HK-2 (cell line): ENCODE results near the gene RREB1.
A peak's percentile ranks its signal among the peaks of the same experiment; 100 is the strongest.

Experiments used
- DNase-seq: peaks from one replicate; pipeline ENCODE4 v3.0.0-alpha.2; 2018; ENCODE audit not compliant: unreplicated experiment

Gene RREB1

DNA sequence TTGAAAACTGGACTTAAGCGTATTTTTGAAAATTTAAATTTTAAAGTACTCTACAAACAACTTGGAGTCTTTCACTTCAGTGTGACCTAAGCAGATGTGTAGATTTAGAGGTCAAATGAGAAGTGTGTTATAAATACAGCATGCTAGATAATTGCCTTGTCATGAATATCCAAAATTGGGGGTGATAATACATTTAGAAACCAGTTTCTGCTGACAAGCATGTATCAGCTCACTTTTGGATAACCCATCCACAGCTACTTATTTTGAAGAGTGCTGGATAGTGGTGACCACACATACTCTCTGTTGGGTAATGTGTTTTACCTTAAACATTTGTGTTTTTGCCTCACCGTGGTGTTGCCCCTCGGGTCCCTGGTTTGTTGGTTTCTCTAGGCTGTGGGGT lies 14.9 kb downstream of the RREB1 start:
- no peak for DNase-seq

DNA sequence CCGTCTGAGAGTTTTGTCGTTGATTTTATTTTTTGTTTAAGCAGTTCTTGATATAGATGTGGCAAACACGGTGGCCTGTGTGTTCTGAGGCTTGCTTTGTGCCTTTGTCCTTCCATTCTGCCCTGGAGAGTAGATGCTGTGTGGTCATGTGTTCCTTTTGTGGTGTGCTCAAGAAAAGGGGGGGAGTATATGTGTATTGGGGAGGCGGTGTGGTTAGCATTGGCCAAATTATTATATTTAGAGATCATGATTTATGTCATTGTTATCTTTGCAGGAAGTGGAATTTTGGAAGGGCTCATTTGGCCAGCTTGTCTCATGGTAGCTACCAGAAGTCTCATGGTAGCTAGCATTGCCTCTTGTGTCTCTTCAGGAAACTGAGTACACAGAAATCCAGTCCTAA lies 16.4 kb downstream of the RREB1 start:
- DNase-seq = no peak

DNA sequence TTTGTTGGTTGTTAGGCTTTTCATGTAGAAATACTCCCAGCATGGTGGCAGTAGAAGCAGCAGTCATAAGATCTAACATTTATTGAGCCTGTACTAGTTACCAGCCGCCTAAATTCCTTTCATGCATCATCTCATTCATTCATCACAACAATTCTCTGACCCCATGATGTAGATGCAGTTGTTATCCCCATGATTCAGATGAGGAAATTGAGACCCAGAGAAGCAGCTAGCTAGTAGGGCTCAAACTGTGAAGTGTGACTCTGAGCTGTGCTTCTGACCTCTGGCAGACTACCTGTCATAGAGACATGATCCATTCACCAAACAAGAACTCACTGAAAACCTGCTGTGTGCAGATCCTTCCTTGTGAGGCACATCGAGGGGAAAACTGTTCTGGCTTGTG lies 16.9 kb downstream of the RREB1 start:
- no peak for DNase-seq

DNA sequence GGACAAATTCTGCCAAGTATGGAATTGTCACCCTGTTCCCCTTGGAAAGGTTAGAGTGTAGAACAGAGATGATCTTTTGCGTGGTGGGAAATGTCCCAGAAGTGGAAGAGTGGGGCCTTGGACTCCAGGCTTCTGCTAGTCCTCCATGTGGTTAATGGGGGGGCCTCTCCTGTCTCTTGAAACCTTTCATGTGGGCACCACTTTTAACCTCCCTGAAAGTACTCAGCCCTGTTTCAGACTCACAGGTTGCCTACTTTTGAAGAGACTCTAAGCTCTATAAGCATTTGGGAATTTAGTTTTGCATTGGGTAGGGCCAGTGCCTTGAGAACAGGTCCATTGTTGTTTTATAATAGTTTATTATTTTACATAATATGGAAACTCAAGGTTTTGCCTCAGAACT lies 17.5 kb downstream of the RREB1 start:
- no peak for DNase-seq

DNA sequence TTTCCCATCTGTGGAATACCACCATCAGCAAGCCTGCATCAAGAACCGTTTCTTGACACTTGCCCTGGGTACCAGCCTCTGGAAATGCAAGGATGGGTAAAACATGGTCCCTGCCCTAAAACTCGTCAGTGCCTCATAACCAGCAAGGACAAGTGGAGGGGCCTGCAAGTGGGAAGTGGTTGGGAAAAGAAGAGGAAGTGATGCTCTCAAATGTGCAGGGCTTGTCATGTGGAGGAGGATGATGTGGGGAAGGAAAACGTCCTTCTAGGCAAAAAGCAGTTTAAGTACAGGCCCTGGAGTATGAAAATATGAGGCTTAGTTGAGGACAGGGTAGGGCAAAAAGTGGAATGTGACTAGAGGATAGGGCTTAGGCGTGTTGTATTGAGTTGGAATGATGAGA lies 19.0 kb downstream of the RREB1 start:
- DNase-seq = no peak

DNA sequence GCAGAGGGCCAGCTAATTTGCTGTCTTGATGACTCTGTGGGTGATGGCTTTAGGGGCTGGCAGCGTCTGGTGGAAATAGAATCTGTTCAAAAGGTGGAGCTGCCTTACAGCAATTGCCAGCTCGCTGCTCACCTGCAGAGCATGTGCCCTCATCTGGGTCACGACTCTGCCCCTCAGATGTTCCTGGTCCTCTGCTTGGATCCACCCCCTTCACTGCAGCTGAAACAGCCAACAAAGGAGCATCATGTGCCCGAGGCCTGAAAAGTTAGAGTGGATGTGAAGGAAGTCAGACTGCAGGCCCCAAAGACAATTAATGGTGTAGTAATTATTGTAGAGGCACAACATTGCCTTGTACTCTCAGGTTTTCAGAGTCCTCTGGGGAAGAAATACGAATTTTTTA lies 19.9 kb downstream of the RREB1 start:
- no peak for DNase-seq

DNA sequence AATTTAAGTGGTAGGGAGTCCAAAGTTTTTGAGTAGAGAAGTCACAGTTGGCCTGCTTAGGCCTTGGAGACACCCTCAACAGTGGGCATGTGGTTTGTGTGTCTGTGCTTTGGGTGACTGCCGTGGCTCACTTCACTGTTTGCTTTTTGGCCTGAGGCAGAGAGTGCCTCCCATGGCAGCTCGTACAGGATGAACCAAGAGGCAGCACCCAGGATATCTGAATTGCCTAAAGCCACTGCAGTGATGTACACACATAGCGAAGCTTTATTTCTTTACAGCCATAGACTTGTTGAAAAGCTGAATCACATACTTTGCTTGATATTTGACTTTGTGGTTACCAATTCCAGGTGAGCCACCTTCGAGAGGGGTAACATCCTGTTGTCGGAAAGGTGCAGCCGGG lies 21.6 kb downstream of the RREB1 start:
- DNase-seq = no peak

DNA sequence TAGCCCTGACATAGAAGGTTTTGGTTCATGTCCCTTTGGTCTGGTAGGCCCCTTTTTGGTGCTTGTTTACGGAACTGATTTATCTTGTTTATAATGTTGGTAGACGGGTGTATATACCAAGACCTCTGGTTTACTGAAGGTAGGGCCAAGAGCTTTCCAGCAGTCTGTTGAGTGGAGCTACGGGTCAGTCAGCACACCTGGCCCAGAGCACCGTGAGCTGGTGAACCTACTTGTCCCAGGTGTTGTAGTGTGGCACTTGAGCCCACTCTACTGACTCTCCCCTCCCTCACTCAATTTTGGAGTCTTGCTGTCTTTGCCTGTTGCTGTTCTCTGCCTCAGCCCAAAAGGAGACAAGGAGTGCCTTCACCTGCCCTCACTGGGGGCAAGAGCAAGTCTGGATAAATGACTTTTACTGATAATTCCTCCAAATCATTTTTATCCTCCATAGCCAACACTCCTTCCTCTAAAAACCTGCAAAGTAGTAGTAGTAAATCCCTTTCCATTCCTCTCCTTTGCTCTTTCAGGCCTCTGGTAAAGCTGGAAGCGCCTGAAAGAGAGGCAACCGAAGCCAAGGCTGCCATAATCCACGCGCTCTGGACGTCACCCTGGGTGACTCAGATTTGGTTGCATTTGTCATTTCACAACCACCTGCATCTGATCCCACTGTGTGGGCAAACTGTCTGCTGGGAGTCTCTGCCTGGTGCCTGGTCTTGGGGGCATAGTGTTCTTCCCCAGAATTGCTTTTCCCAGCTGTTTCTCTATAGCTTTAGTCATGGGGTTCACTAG lies 22.2 kb downstream of the RREB1 start:
- no peak for DNase-seq

DNA sequence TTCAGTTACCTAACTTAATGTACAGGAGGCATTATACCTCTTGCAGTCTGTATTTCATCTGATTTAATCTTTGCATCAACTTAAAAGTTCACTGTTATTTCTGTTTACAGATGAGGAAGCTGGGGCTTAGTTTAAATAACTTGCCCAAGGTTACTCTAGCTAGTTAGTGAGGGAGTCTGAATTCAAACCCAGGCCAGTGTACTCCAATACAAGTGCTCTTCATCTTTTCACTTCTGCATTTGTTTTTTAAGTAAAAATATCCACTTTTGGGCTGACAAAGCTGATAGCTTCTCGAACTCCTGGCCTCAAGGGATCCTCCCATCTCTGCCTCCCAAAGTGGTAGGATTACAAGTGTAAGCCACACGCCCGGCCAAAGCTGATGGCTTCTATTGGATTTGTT lies 23.6 kb downstream of the RREB1 start:
- DNase-seq = no peak

DNA sequence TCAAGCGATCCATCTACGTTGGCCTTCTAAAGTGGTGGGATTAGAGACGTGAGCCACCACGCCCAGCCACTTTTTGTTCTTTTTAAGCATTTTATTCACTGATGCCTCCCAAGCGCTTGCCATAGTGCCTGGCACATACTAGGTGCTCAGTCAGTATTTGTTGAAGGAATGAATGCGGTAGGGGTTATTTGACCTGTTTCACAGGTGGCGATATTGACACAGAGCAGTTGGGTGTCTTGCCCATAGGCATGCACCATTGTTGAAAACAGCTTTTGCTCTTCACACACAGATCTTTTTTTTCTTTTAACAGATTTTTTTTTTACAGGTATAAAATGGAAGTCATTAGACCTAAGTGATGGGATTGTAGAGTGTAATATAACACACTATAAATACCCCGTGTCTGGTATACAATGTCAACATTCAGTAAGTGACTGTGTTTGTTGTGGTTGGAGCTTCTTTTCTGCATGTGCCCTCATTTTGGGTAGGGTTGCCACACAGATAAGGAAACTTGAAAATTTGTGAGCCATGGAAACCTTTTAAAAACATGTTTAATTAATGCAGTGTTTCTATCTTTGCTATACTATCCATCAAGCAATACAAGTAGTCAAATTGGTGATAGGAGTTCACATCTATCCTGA lies 24.8 kb downstream of the RREB1 start:
- DNase-seq = no peak

DNA sequence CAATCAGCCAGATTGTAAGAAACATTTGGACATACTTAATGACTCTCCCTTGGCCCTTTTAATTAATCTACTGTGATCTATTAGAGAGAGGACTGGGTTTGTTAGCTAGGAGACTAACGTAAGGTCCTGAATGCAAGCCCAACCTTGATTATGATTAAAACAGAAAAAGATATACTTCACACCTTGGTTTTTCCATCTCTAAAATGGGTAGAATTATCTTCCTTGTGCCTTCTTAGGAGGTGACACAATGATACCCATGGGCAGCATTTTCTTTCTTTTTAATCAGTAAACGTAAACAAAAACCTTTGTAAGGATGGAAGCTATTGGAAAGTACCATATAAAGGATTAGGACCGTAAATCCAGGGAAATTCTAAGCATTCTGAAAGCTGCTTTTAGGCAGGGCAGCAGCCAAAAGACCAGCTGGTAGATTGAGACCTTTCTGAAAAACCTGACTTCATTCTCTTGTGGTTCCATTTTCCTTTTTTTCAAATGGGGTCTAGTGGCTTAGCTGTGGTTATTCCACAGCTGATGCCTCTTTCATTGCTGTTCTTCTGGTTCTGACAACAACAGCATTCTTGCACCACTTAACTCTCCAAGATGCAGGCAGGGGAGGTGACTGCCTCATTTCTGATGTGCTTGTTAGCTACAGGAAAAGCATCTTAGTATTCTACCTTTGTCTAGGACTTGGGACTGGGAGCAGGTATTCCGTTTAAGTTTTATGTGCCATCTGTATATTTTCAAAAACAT lies 27.4 kb downstream of the RREB1 start:
- no peak for DNase-seq

DNA sequence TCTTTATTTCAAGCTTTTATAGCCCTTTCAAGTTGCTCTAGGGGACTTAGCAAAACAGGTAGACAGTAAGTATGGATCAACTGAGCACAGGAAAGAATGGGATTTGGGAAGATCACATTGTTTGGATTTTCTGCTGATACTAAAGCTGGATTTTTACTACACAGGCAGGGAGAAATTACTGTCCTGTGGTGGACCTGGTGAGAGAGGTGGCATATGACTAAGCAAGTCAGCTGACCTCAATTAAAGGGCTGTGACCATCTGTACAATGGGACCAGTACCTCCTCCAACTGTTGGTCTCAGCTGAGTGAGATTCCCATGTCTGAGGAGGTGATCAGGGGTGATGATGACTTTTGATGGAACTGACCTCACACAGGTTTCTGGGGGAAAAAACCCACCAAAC lies 28.0 kb downstream of the RREB1 start:
- no peak for DNase-seq

DNA sequence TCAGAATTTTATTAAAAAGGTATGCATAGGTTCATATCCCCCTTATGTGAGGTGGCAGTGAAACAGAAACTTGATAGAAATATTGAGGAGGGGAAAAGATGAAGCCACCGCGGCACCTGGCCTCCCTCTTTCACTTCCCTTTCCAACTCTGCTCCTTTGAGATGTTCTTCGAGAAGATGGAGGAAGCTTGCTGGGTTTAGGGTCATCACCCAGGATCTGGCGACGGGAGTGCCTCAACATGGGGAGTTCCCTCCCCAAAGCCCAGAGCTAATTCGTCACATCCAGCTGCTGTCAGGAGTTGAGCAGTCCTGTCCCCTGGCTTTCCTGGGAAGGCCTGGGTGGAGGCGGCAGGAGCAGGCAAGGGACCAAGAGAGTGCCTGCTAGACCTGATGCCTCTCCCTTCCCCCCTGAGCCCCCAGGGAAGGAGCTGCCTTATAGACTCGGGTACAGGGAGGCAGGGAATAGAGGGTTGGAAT lies 29.1 kb downstream of the RREB1 start:
- no peak for DNase-seq

DNA sequence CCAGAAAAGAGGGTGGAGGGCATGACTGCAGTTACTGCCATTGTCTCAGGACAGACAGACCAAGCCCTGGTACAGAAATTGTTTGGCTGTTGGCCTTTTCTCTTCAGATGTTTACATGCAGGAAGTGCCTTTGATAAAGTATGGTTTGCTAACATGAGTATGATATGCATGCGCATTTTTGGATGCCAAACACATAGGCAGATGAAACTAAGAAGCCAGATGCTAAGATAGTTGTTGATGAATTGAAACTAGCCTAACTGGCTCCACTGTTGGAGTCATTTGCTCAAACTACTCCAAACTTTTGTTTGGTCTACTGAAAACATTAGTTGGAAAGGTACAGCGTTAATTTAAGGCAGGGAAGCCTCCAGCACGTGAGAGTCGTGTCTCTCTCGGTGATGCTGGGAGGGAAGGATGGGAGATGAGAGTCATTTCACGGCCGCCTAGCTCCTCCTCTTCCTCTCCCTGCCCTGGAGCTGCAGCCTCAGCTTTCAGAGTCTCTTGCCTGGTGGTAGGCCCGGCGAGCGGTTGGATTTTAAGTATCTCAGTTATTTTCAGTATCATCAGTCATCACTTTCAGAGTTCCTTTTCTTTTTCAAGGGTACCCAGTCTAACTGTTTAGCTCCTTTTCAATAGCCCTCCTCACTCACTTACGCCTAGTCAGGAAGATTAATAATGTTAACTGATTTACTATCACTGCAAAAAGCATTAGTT lies 29.7 kb downstream of the RREB1 start:
- no peak for DNase-seq

DNA sequence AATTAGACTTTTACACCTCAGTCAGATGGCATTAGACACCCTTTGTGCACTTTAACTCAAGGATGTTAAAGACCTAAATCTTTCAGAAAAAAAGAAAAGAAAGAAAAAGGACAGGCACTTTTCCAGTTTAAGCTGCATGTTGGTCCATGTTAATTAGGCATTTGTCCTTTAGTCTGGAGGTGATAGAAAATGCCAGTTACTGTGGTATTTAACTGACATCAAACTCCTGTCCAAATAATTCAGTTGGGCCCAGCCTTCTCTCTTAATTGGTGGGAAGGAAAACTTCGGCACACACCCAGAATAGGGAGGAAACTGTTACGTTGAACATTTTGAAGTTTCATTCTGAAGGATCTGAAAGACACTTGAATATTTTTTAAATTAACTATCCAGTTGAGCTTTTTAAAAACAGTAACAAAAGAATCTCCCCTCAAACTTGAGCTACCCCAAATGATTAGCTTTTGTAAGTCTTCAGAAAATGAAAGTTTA lies 30.3 kb downstream of the RREB1 start:
- DNase-seq = no peak

DNA sequence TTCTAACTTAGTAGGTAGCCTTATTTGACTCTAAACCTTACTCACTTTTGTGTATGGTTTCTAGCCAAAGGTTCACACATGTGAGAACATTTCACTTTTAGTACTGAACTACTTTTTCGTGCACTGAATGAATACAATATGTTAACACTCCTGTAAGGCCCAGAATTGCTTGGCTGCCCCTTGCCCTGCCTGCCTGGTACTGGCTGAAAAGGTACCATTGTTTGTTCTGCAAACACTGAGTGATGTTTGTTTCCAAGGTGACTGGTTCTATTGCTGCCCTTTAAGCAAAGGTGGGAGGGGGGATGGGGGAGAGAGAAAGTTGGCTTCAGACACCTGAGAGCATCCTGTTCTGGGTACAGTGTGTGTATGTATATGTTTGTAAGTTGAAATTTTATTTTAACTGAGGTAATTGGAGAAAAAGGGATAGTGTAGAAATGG lies 31.2 kb downstream of the RREB1 start:
- no peak for DNase-seq

DNA sequence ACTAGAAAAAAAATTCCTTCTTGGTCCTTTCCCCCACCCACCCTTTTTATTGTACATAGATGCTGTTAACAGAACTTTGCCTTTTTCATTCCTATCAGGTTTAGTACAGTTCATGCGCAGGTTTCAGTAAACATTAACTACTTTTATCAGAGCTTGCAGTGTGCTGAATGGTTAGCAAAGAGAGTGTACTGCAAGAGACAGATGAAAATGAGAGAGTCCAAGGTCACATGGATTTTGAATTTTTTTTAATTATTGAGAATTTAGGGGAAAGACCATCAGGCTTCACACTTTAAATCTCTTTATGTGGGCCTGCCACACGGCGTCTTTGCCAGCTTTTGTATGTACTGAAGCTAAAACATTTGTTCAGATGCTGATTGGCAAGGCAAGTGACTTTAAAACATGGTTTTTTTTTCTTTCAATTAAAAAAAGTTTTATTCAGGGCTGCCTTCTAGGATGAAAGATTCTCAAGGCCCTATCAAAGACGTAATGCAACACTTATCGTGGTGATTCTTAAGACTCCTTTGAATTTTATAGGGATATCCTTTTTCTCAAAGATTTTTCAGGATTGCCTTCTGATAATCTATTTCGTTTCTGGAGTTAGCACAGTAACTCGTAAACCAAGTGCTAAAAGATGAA lies 32.2 kb downstream of the RREB1 start:
- DNase-seq = no peak

DNA sequence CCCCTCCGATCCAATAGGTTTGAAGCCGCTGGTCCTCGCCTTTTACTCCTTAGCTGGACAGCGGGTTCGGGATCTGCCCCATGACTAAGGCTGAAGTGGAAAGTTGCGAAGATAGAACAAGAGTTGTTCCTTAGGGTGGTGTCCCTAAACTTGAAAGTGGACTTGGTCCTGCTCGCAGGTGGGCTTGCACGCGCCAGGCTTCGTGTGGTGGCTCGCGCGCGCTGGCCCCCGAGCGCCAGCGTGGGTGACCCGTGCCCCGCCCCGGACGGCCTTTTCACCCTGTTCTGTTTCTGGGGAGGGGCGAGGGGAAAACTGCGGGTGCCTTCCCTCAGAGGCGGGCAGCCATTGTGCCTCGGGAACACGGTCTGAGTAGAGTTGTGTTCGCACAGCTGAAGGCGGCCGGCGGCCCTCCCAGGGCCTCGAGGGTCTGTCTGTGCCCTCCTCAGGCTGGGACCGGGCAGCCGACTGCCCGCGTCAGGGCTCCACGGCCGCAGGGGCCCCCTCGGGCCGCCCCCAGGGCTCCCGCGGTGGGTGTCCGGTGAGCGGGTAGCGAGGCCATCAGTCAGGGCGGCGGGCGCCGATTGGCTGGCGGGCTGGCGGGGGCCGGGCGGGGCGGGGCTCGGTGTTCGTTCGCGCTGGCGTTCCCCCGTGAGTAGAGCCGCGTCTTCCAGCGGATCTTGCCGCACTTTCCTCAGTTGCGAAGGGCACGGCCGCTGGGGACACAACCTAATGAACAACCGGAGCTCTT lies 33.0 kb downstream of the RREB1 start:
- peak; percentile 92 for DNase-seq

DNA sequence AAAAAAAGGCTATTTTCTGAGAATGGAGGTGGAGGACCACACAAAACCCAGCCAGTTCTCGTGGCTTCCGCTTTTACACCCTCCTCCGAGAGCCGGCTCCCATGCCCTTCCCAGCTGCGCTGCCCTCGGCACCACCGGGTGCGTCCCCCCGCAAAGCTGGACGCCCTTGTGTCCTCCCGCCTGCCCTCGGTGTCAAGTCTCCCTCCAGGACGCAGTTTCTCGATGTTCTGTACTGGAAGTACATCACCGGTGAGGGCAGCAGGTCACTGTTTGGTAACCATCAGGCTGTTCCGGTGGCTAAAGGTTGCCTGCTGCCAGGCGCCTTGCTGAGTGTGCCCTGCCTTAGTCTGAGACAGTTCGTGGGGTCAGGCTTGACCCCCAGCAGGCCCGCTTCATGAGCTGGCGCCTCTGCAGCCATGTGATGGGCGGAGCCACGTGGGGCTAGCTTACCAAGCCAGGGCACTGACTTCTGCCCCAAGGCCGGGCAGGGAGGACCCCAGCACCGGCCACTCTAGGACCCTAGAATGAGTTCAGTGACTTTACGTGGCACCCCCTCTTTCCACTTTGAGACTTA lies 34.6 kb downstream of the RREB1 start:
- no peak for DNase-seq

DNA sequence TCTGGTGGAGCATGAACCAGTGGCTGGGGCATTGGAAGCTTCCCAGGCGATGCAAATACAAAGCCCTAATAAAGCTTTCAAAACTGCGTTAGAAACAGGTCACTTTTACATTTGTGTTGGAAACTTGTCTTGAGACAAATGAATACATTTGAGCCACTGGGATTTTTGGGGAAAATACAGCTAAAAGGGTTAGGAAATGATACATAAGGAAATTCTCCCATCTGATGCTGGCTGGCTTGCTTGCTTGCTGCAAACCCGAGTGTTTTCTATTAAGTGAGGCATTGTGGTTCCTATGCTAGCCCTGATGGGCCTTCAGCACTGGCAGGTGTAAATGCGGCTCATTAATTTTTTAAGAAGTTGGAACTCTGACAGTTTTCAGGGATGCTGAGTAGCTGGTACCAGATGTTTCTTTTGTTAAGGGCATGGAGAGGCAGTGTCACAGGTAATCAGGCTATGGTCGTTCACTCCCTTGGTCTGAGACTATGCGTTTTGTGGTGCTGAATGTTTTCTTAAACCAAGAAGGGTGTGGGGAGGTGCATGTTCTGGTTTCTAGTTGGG lies 35.2 kb downstream of the RREB1 start:
- DNase-seq = no peak
